ENCODE data around the gene CDC14B. TPM values are rescaled to one million over a fixed set of nuclear protein-coding genes. Genes with fewer than 3 reads are reported as not detected.

Gene CDC14B
- total RNA-seq, 4 donors from 2014 or later: 19.8 to 28.8 (median 23.6) TPM

DNA sequence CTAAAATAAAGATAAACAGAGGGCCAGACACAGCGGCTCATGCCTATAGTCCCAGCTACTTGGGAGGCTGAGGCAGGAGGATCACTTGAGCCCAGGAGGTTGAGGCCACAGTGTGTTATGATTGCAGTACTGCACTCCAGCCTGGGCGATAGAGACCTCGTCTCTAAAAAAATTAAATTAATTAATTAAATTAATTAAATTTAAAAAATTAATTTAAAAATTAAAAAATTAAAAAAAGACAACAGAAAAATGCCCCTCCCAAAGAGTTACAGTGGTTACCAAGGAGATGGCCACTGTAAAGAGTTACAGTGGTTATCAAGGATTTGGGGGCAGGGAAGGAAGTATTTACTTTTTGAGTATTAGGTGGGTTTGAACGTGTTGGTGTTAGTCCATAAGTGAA is 38.3 kb downstream of the CDC14B start:
- WGBS, 2 donors (ENCODE audit: low coverage in 1 of 2): 82 to 90% methylated on average over 4 of the region's 4 CpGs

GRCh38 chr9:96574931-96575351 is 44.7 kb downstream of the CDC14B start:
- no peak overlapping the region for H3K27ac ChIP-seq
- H3K27me3 ChIP-seq: no peaks in the 10 kb centered on the region
- H3K36me3 ChIP-seq: no peaks in the 10 kb centered on the region
- no peaks in the 10 kb centered on the region for H3K9me3 ChIP-seq
- H3K4me3 ChIP-seq: no peak overlapping the region
- WGBS, 2 donors (ENCODE audit: low coverage in 1 of 2): 85 to 97% methylated on average over 4 to 8 of the region's 8 CpGs
- TF ChIP-seq EP300 (IDR thresholded peaks at IDR 0.05): no peak
- TF ChIP-seq POLR2A (IDR thresholded peaks at IDR 0.05): no peak
- TF ChIP-seq POLR2AphosphoS5 (IDR thresholded peaks at IDR 0.05): no peak
- TF ChIP-seq, protein P1, sequence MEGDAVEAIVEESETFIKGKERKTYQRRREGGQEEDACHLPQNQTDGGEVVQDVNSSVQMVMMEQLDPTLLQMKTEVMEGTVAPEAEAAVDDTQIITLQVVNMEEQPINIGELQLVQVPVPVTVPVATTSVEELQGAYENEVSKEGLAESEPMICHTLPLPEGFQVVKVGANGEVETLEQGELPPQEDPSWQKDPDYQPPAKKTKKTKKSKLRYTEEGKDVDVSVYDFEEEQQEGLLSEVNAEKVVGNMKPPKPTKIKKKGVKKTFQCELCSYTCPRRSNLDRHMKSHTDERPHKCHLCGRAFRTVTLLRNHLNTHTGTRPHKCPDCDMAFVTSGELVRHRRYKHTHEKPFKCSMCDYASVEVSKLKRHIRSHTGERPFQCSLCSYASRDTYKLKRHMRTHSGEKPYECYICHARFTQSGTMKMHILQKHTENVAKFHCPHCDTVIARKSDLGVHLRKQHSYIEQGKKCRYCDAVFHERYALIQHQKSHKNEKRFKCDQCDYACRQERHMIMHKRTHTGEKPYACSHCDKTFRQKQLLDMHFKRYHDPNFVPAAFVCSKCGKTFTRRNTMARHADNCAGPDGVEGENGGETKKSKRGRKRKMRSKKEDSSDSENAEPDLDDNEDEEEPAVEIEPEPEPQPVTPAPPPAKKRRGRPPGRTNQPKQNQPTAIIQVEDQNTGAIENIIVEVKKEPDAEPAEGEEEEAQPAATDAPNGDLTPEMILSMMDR (IDR thresholded peaks at IDR 0.05): no peak
- no peak for ATAC-seq
- no peaks in the 10 kb centered on the region for H3K4me1 ChIP-seq

More for the DNA sequence above, 38.3 kb downstream of the CDC14B start:
- TF ChIP-seq POLR2A (IDR thresholded peaks at IDR 0.05) (no peak), POLR2AphosphoS5 (IDR thresholded peaks at IDR 0.05) (no peak), EP300 (IDR thresholded peaks at IDR 0.05) (no peak)
- TF ChIP-seq, protein P1 (IDR thresholded peaks at IDR 0.05): no peak
- no peaks in the 10 kb centered on the region for H3K4me1 ChIP-seq
- no peaks in the 10 kb centered on the region for H3K27me3 ChIP-seq
- H3K27ac ChIP-seq: no peak overlapping the region
- no peaks in the 10 kb centered on the region for H3K9me3 ChIP-seq
- H3K36me3 ChIP-seq: no peaks in the 10 kb centered on the region
- no peak for ATAC-seq
- no peak overlapping the region for H3K4me3 ChIP-seq

GRCh38 chr9:96574455-96574854 is 45.2 kb downstream of the CDC14B start:
- ATAC-seq: no peak
- Histone ChIP-seq H3K4me1 (no peaks in the 10 kb centered on the region), H3K36me3 (no peaks in the 10 kb centered on the region), H3K4me3 (no peak overlapping the region), H3K9me3 (no peaks in the 10 kb centered on the region), H3K27ac (no peak overlapping the region), H3K27me3 (no peaks in the 10 kb centered on the region)
- TF ChIP-seq POLR2AphosphoS5 (IDR thresholded peaks at IDR 0.05): no peak
- no peak for TF ChIP-seq EP300 (IDR thresholded peaks at IDR 0.05)
- no peak for TF ChIP-seq POLR2A (IDR thresholded peaks at IDR 0.05)
- TF ChIP-seq, protein P1 (IDR thresholded peaks at IDR 0.05): no peak
- WGBS, 2 donors (ENCODE audit: low coverage in 1 of 2): 96 to 98% methylated on average over 4 of the region's 4 CpGs

DNA sequence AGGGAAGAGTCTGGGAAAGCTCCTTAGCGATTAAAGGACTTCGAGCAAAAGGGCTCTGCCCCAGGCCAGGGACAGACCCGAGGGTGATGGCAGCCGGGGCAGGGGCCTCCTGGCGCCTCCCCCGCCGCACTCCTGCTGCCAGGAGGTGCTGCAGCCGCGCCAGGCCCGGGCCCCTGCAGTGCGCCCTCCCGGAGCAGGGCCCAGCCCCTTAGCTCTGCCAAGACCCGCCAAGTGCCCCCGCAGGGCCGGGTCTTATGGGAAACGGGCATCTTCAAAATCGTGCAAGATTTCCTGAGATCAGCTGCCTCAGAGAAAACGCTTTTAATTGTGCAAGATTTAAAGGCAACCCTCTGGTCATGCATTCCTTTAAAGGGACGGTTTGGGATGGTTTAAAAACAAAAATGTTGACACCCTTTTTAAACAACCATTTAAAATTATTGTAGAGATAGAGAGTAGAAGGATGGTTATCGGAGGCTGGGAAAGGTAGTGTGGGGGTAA is 52.4 kb downstream of the CDC14B start:
- TF ChIP-seq EP300 (IDR thresholded peaks at IDR 0.05) (no peak), POLR2AphosphoS5 (IDR thresholded peaks at IDR 0.05) (no peak)
- Histone ChIP-seq H3K27ac (peak overlapping the region; percentile 71 to 93 (median 86)), H3K27me3 (no peaks in the 10 kb centered on the region), H3K4me1 (peaks cover 0 to 38% (median 0%) of the 10 kb centered on the region in 3 donors), H3K4me3 (peak overlapping the region; percentile 88 to 96), H3K36me3 (peaks cover 0 to 8% of the 10 kb centered on the region in 2 donors), H3K9me3 (no peaks in the 10 kb centered on the region)
- ATAC-seq: peak; percentile 56
- WGBS, 2 donors (ENCODE audit: low coverage in 1 of 2): 0 to 6% methylated on average over 2 to 6 of the region's 20 CpGs

DNA sequence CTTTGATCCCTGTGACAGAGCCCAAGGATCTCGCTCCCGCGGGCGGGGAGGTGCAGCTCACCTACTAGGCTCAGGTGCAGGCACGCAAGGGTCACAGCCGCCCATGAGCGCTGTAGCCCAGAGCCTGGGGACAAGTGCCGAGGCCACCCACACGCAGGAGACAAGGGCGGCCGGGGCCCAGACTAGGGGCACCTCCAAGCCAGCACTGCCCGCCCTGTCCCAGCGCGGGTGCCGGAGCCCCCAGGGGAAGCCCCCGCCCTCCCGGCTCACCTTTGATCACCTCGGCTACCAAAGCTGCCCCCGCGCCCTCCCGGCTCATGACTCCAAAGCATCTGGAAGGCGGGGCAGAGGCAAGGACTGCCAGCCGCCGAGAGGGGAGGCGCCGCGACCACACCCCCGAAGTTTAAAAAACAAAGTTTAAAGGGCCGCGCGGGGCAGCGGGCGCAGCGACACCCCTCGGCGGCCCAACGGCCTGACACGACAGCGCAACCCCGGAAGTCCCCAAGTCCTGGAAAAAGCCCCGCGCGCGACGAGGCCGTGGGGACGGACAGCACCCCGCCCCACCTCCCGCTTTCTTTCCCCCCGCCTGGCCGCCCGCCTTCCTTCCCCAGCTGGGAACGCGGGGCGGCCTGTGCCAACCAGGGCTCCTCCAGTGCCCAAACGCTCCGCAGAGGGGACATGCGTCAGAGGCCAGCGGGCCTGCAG is 53.0 kb downstream of the CDC14B start:
- H3K4me1 ChIP-seq: peaks cover 0 to 38% (median 0%) of the 10 kb centered on the region in 3 donors
- peak; percentile 88 for ATAC-seq

More for the DNA sequence above, 53.0 kb downstream of the CDC14B start:
- TF ChIP-seq POLR2A (IDR thresholded peaks at IDR 0.05) (peak; percentile 11 to 20), EP300 (IDR thresholded peaks at IDR 0.05) (no peak), POLR2AphosphoS5 (IDR thresholded peaks at IDR 0.05) (peak; percentile 27)
- TF ChIP-seq, protein P1 (IDR thresholded peaks at IDR 0.05): peak; percentile 39 to 85 (median 62)
- Histone ChIP-seq H3K27ac (peak overlapping the region; percentile 71 to 93 (median 86)), H3K4me3 (peak overlapping the region; percentile 88 to 96), H3K27me3 (no peaks in the 10 kb centered on the region), H3K9me3 (no peaks in the 10 kb centered on the region), H3K36me3 (peaks cover 0 to 14% of the 10 kb centered on the region in 2 donors)
- 0% methylated on average over 1 of the region's 59 CpGs; no CpG with 5 or more reads in 1 of the 2 donors for WGBS, 2 donors (ENCODE audit: low coverage in 1 of 2)

Data from gastroesophageal sphincter (tissue), 4 donors.